Adrenal gland (tissue), 5 donors: ENCODE measurements around the gene SEMA3G.

Source experiments
- POLR2A ChIP-seq, 2 donors: fragments of 450-650 bp; IDR thresholded peaks; one replicate each; pipeline ENCODE4 v1.6.1; 2017; ENCODE audit warnings: antibody characterized with exemption in 2 of 2, mild to moderate bottlenecking in 2 of 2, moderate library complexity in 1 of 2
- TF ChIP-seq, protein P1 (sequence below), 6 experiments: fragments of 450-650 bp in 4 of 6; fragments of 200-600 bp in 2 of 6; sonication (generic) in 1 of 6; IDR thresholded peaks; 1 replicate in 5 of 6; 2 replicates in 1 of 6; pipeline versions ENCODE4 v1.5.1 to v1.8.0; 2016 to 2021; ENCODE audit warnings: antibody characterized with exemption in 6 of 6, mild to moderate bottlenecking in 2 of 6, moderate library complexity in 1 of 6
- donor health status: DM: no; HTN: no; CAD: no.

DNA sequence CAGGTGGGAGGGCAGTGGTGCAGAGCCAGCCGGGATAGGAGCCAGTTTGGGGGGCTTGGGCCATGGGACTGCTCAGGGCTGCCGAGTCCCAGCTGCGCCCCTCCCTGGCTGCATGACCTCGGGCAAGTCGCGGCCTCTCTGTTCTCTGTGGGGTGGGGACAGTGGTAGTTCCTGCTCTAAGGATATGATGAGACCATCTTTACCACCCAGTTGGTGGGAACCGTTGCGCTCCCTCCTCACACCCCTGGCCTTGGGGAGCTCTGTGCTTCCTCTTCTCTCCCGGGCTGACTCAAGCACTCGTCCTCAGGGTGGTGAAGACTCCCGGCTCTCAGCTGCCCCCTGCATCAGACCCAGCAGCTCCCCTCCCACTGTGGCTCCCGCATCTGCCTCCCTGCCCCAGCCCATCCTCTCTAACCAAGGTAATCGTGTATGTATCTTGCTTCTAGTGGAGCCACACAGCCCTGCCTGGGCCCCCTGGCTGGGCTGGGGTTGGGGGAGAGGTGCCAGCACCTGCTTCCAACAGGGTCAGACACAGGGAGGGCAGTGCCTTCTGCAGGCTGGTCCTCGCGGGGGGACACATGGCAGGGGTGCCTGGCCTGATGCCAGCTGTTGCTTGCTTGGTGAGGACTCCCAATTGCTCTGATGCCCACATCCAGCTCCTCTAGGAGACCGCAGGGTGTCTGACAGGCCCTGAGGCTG, 35.1 kb upstream of the SEMA3G start:
- TF ChIP-seq, protein P1, sequence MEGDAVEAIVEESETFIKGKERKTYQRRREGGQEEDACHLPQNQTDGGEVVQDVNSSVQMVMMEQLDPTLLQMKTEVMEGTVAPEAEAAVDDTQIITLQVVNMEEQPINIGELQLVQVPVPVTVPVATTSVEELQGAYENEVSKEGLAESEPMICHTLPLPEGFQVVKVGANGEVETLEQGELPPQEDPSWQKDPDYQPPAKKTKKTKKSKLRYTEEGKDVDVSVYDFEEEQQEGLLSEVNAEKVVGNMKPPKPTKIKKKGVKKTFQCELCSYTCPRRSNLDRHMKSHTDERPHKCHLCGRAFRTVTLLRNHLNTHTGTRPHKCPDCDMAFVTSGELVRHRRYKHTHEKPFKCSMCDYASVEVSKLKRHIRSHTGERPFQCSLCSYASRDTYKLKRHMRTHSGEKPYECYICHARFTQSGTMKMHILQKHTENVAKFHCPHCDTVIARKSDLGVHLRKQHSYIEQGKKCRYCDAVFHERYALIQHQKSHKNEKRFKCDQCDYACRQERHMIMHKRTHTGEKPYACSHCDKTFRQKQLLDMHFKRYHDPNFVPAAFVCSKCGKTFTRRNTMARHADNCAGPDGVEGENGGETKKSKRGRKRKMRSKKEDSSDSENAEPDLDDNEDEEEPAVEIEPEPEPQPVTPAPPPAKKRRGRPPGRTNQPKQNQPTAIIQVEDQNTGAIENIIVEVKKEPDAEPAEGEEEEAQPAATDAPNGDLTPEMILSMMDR (IDR thresholded peaks at IDR 0.05): no peak
- no peak for TF ChIP-seq POLR2A (IDR thresholded peaks at IDR 0.05)
